Measurements from ENCODE around the gene ATCAY.
"Not testable (repeated sequence)": the region's sequence is repeated elsewhere in the genome, so short reads cannot be mapped to it uniquely, and the experiment has no call there.

Gene ATCAY

DNA sequence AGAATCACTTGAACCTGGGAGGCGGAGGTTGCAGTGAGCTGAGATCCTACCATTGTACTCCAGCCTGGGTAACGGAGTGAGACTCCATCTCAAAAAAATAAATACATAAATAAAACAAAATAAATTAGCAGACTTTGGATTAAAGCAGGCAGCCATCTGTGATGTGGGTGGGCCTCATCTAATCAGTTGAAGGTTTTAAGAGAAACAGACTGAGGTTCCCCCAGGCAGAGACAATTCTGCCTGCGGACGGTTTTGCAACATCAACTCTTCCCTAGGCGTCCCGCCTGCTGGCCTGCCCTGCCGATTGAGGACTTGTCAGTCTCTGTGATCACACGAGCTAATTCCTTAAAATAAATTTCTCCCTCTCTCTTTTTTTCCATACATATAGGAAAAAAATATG is 23.7 kb downstream of the ATCAY start:
- no peak for DNase-seq

DNA sequence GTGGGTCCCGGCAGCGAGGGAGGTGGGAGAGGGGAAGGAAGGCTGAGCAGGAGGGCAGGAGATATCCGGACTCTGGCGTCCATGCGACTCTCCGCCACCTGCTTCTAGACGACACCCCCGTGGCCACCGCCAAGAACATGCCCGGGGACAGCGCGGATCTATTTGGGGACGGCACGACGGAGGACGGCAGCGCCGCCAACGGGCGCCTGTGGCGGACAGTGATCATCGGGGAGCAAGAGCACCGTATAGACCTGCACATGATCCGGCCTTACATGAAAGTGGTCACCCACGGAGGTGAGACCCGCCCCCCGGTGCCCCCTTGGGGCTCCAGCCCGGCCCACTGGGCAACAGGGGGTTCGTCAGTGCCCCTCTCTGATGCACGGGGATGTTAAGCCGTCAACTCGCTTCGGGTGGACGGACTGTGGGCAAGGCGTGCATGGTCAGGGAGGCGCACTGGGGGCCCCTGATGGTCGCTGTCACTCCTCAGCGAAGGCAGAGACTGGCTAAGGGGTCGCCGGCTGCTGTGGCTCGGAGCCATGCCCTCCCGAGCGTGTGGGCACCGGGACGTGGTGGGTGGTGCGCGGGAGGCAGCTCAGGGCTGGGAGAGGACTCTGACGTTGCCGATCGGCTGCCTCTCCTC is 27.3 kb downstream of the ATCAY start:
- no peak for DNase-seq

DNA sequence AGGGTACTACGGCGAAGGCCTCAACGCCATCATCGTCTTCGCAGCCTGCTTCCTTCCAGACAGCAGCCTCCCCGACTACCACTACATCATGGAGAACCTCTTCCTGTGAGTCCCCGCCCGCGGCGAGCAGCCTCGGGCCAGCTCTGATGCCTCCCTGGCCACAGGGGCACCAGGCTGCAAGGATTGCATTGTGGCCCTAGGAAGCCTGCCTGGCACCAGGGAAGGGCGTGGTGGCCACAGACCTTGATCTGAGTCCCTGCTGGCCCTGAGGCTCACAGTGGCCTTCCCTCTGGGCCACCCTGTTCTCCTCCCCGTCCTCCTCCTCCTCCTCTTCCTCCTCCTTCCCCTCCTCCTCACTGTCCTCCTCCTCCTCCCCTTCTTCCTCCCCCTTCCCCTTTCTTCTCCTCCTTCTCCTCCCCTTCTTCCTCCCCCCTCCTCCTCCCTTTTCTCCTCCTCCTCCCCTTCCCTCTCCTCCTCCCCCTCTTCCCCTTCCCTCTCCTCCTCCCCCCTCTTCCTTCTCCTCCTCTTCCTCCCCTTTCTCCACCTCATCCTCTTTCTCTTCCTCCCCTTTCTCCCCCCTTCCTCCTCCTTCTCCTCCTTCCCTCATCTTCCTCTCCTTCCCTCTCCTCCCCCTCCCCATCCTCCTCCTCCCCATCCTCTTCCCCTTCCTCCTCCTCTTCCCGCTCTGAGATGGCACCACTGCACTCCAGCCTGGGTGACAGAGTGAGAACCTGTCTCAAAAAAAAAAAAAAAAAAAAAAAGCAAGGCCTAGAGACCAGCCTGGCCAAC is 28.0 kb downstream of the ATCAY start:
- DNase-seq, result no peak

DNA sequence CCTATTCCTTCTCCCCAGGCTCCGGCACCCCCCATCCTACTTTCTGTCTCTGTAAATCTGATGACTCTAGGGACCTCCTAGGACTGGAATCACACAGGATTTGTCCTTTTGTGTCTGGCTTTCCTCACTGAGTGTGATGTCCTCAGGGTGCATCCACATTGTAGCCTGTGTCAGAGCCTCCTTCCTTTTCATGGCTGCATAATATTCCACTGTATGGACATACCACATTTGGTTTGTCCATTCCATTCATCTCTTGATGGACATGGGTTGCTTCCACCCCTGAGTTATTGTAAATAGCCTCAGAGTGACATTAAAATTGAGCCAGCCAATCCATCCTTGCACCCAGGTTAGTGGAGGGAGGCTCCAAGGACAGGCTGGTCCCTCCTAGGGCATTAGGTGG is 29.6 kb downstream of the ATCAY start:
- no peak for DNase-seq

DNA sequence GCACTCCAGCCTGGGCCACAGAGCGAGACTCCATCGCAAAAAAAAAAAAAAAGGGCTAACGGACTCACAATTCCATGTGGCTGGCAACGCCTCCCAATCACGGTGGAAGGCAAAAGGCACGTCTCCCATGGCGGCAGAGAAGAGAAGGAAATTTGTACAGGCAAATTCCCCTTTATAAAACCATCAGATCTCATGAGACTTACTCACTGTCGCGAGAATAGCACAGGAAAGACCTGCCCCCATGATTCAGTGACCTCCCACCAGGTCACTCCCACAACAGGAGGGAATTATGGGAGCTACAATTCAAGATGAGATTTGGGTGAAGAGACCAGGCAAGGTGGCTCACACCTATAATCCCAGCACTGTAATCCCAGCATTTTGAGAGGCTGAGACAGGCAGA is 33.7 kb downstream of the ATCAY start:
- DNase-seq, result no peak

DNA sequence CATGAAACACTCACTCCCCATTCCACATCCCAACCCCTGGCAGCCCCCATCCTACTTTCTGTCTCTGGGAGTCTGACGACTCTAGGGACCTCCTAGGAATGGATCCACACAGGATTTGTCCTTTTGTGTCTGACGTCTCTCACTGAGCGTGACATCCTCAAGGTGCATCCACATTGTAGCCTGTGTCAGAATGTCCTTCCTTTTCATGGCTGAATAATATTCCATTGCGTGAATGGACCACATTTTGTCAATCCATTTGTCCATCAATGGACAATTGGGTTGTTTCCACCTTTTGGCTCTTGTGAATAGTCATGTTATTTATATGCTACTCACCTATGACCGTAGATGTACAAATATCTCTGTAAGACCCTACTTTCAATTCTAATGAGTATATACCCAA is 35.5 kb downstream of the ATCAY start:
- no peak for DNase-seq

DNA sequence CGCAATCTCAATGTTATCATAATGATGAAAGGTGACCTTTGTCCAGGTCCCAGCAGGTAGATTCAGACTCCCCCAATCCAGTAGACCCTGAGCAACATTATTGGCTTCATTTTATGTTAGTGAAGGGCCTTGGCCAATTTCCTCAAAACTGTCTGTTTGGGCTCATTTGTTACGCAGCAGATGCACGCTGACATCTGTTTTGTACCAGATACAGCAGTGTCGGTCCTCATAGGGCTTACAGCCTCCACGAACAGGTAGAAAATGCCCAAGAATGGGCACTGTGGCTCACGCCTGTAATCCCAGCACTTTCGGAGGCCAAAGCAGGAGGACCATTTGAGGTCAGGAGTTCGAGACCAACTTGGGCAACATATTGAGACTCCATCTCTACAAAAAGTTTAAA is 39.3 kb downstream of the ATCAY start:
- DNase-seq, result no peak

DNA sequence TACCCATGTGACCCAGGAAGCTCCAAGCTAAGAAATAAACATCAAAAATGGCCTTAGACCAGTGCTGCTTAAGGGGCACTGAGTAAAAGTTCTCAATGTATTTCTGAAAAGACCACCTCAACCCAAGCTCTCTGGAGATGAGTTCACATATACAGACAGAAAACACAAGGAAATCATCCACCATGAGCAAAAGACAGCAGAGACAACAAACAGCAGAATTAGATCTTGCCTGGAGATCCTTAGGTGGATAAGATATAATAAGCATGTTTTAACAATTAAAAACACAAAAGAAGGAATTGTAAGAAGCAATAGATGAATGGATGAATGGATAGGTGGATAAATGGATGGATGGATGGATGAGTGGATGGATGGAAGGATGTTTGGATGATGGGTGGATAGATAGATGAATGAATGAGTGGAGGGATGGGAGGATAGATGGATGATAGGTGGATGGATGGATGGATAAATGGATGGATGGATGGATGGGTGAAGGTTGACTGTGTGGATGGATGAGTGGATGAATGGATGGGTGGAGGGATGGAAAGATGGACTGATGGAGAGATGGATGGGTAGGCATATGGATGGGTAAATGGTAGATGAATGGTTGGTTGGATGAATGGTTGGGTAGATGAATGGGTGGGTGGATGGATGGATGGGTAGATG is 42.7 kb downstream of the ATCAY start:
- no peak for DNase-seq

DNA sequence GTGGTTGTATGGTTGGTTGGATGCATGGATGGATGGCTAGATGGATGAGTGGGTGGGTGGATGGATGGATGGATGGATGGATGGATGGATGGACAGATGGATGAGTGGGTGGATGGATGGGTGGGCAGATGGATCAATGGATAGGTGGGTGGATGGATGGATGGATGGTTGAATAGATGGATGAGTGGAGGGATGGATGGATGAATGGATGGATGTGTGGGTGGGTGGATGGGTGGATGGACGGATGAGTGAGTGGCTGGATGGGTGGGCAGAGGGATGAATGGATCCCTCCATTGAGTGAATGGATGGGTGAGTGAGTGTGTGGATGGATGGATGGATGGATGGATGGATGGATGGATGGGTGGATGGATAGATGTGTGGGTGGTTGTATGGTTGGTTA is 43.4 kb downstream of the ATCAY start:
- no peak for DNase-seq

DNA sequence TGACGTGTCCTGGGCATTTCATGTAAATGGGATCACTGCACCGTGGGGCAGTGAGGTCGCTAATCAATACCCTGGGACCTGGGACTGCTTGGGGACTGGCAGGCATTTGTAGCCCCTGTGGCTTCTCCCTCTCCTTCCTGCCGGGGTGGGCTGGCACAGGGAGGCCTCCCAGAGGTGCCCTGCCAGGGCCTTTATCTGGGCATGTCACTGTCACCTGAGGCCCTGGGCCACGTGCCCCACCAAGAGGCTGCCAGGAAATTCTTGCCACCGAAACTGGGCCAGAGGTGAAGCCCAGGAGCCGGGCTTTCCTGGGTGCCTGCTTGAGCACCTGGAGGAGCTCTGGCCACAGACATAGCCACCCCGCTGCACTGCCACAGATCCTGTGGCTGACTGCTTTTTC is 50.6 kb downstream of the ATCAY start:
- no peak for DNase-seq

DNA sequence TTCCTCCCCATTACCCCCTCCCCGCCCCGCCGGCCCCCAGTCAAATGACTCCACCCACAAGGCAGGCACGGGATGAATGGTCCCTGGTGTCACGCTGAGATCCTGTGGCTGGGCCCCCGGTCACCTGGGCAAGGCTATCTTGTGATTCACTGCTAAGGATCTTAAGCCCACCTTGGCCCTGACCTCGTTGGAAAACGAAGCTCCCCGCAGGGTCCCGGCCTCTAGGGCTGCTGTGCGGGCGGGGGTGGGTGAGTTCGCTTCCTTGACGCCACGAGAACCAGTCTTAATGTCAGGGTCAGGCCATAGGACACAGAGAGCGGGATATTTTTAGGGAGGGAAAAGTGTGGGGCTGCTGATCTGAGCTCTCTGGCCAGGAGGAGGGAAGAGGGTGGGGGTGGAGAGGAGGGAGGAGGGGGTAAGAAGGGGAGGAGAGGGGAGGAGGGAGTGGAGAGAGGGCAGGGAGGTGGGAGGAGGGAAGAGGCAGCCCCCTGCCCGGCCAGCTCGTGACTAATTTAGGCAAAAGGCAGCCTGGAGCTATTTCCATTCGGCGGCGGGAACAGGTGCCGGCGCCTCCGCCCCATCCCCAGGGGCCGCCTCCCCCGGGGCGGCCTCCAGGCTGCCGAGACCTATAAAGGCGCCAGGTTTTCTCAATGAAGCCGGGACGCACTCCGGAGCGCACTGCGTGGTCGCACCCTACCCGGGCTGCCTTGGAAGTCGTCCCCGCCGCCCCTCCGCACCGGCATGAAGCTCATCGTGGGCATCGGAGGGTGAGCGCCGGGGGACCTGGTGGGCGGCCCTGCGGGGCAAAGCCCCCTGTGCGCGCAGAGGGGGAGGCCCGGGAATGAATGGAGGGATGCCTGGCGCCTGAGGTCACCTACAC is 52.7 kb downstream of the ATCAY start, which contains the start of gene NMRK2:
Gene NMRK2, plus strand, starts transcription at position 139 of the 880 bp plus-strand sequence. Its CDS starts 603 bp downstream, at position 742.
- DNase-seq, result no peak

DNA sequence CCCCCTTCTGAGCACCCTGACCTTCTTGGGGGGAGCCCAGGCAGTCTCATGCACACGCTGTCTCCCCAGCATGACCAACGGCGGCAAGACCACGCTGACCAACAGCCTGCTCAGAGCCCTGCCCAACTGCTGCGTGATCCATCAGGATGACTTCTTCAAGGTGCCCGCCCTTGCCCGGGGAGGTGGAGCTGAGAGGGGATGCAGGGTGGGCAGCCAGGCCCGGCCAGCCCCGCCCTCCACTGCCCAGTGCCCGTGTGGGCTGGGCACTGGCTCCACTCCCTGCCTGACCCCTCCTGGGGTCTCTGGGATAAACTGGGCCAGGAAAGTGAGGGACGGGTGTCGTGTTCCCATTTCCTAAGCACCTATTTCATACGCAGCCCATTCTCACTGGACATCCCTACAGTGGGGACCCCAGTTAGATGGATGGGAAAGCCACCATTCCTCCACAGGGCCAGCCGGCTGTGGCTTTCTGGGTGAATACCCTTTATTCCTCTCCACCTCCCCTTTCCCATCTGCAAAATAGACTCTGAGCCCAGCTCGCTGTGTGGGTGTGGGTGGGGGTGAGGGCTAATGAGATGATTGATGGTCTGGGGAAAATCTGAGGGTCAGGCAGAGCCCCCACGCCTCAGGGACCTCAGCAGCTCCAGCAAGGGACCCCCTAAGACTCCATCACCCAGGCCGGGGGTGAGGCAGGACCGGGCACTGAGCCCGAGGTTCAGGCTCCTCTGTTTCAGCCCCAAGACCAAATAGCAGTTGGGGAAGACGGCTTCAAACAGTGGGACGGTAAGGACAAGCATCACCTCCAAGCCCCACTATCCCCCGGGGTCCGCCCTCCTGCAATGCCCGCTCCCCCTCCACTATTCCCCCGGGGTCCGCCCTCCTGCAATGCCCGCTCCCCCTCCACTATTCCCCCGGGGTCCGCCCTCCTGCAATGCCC is 56.3 kb downstream of the ATCAY start:
- no peak for DNase-seq

DNA sequence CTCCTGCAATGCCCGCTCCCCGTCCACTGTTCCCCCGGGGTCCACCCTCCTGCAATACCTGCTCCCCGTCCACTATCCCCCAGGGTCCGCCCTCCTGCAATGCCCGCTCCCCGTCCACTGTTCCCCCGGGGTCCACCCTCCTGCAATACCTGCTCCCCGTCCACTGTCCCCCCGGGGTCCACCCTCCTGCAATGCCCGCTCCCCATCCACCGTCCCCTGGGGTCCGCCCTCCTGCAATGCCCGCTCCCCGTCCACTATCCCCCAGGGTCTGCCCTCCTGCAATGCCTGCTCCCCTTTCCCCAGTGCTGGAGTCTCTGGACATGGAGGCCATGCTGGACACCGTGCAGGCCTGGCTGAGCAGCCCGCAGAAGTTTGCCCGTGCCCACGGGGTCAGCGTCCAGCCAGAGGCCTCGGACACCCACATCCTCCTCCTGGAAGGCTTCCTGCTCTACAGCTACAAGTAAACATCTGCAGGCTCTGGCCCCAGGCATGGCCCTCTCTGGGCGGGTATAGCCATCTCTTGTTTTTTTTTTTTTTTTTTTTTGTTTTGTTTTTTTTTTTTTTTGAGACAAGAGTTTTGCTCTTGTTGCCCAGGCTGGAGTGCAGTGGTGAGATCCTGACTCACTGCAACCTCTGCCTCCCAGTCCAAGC is 57.9 kb downstream of the ATCAY start:
- DNase-seq, result not testable (repeated sequence)

DNA sequence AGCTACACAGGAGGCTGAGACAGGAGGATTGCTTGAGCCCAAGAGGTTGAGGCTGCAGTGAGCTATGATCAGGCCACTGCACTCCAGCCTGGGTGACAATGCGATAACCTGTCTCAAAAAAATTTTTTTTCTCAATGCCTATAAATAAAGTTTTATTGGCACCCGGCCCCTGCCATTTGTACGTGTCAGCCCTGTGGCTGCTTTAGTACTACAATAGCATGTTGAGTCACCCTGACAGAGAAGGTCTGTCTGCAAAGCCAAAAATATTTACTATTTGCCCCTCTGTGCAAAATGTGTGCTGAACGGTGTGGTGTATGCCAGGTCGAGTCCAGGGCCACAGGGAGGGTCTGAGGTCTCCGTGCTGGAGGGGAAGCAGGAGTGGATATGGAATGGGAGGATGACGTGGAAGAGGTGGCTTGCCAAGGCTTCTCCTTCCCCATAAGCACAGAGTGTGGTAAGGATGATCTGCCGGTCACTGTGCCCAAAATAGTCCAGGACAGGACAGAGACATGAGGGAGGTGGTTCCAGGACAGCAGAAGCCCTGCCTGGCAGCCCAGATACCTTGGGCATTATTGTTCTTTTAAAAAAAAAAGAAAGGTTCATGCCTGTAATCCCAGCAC is 62.4 kb downstream of the ATCAY start:
- DNase-seq, result no peak

DNA sequence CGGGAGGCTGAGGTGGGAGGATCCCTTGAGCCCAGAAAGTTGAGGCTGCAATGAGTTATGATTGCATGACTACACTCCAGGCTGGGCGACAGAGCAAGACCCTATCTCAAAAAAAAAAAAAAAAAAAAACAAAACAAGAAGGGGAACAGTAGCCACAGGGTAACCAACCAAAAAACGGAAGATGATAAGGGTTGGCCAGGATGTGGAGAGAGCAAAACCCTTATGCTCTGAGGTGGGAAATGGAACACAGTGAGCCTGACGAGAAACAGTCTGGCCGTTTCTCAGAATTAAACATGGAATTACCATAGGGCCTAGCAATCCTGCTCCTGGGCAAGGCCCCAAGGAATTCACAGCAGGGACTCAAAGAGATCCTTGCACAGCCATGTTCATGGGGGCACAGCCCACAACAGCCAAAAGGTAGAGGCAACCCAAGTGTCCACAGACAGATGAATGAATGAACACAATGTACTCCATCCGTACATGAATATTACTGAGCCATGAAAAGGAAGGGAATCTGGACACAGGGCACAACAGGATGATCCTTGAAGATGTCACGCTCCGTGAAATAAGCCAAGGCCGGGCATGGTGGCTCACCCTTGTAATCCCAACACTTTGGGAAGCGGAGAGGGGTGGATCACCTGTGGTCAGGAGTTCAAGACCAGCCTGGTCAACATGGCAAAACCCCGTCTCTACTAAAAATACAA is 63.7 kb downstream of the ATCAY start:
- DNase-seq, result no peak

DNA sequence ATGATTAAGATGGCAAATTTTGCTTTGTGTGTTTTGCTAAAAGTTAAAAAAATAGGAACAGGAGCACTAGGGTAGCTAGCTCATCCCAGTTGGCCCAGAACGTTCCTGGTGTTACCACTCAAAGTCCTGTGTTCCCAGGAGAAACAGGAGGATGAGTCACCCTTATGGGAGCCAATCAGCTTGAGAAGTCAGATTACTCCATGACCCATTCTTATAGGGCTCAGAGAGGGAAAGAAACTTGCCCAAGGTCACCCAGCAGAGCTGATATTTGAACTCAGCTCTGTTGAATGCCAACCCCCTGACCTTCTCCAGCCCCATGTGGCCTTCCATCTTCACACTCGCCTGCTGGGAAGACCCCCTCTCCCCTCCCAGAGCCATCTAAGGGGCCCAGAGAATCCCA is 65.4 kb downstream of the ATCAY start:
- DNase-seq, result no peak

DNA sequence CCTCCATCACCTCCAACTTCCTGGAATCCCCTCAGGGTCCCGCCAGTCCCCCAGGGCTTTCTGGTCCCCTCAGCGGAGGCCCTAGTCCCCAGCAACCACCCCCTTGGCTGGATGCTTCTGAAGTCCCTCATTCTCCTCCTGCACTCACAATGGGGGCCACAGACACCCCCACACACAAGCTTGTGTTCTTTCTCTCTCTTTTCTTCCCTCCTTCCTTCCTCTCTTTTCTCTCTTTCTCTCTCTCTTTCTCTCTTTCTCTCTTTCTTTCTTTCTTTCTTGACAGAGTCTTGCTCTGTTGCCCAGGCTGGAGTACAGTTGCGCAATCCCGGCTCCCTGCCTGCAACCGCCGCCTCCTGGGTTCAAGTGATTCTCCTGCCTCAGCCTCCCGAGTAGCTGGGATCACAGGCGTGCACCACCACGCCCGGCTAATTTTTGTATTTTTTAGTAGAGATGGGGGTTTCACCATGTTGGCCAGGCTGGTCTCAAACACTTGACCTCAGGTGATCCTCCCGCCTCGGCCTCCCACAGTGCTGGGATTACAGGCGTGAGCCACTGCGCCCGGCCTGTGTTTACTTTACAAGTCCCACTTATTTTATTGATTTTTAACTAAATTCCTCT is 66.9 kb downstream of the ATCAY start:
- not testable (repeated sequence) for DNase-seq

DNA sequence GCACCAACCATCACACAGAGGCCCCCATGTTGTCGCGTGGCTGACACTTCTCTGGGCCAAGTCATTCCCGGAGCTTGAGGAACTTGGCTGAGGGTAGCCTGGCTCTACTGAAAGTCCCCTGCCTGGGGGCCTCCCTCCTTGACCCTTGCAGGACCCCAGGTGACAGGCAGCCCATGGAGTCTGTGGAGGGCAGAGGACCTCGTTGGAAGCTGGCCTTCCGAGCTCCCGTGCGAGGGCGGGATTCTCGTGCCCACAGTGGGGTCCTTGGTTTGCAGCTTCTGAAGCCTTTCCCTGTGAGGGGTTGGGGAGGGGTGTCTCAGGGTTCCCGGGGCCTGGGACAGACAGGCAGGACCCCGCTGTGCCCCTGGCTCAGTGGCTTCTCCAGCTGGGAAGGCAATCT is 68.8 kb downstream of the ATCAY start:
- DNase-seq, result no peak

DNA sequence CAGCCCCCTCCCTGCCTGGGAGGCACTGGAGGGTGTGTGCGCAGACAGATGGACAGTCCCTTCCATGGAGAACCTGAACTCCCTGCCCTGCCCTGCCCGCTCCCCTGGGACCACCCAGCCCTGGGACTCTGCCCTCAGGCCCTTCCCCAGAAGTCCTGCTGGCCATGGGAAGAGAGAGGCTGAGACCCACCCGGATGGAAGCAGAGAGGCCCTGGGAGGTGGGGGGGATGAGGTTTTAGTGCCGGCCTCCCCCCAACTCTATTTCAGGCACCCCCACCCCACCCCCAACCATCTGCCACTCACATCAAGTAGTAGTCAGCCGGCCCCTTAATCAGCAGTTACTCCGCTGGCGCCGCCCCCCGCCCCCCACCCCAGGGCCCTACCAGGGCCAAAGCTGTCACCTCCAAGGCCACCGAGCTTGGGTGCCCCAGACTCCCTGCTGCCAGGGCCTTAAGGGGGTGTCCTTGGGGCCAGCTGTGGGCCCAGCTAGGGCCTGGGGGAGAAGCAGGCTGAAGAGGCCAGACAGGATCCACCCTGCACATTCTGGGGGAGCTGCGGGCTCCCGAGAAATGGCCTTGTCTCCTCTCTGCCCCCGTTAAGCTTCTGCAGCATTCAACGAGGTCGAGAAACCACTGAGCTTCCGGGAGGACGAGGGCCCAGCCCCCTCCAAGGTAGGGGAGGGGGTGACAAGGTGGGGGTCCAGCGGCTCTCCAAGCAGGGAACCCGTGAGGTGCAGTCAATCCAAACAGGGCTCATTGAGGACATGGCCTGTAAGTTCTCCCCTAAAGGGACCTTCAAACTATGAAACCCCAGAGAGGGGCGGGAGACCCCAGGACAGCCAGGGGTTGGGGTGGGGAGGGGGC is 69.7 kb downstream of the ATCAY start:
- no peak for DNase-seq
